Measurements from ENCODE around the gene DYRK1B.
"Not testable (repeated sequence)": the region's sequence is repeated elsewhere in the genome, so short reads cannot be mapped to it uniquely, and the experiment has no call there.

The DYRK1B gene

GRCh38 chr19:39833464-39834286 lies at the start of gene DYRK1B:
DYRK1B (minus strand) TSS chr19:39834162; CDS start chr19:39831867, 2,295 bp downstream.
- Mint-ChIP-seq H3K36me3 (ENCODE audit: low read depth) (peaks cover 90% of the 10 kb centered on the region), H3K4me1 (ENCODE audit: low read depth) (peaks cover 29% of the 10 kb centered on the region), H3K9me3 (no peaks in the 10 kb centered on the region)

GRCh38 chr19:39882645-39883044 lies 48.7 kb upstream of the DYRK1B start:
- H3K27me3 Mint-ChIP-seq; H3K36me3 Mint-ChIP-seq (ENCODE audit: low read depth); H3K9me3 Mint-ChIP-seq; H3K4me1 Mint-ChIP-seq (ENCODE audit: low read depth); H3K27ac Mint-ChIP-seq; H3K4me3 Mint-ChIP-seq: not testable (repeated sequence)
- peak; percentile 30 for DNase-seq

More at GRCh38 chr19:39833464-39834286, at the start of gene DYRK1B:
- peak within 1 kb of the TSS; percentile 92 for H3K27ac Mint-ChIP-seq
- H3K4me3 Mint-ChIP-seq: peak within 1 kb of the TSS; percentile 77
- no peaks in the 10 kb centered on the region for H3K27me3 Mint-ChIP-seq
- DNase-seq: peak; percentile 93

GRCh38 chr19:39881495-39882110 lies 47.6 kb upstream of the DYRK1B start:
- H3K9me3 Mint-ChIP-seq; H3K4me1 Mint-ChIP-seq (ENCODE audit: low read depth); H3K36me3 Mint-ChIP-seq (ENCODE audit: low read depth); H3K4me3 Mint-ChIP-seq; H3K27ac Mint-ChIP-seq; H3K27me3 Mint-ChIP-seq: not testable (repeated sequence)
- peak; percentile 62 for DNase-seq

GRCh38 chr19:39880241-39880640 lies 46.3 kb upstream of the DYRK1B start:
- not testable (repeated sequence) for H3K4me3 Mint-ChIP-seq; H3K36me3 Mint-ChIP-seq (ENCODE audit: low read depth); H3K27me3 Mint-ChIP-seq; H3K4me1 Mint-ChIP-seq (ENCODE audit: low read depth); H3K9me3 Mint-ChIP-seq; H3K27ac Mint-ChIP-seq
- DNase-seq: peak; percentile 26

- not testable (repeated sequence) for H3K27me3 Mint-ChIP-seq, H3K9me3 Mint-ChIP-seq
Observed at GRCh38 chr19:39879796-39880195, 45.8 kb upstream of the DYRK1B start.

GRCh38 chr19:39878866-39879265 lies 44.9 kb upstream of the DYRK1B start:
- H3K9me3 Mint-ChIP-seq; H3K4me3 Mint-ChIP-seq; H3K4me1 Mint-ChIP-seq (ENCODE audit: low read depth); H3K27ac Mint-ChIP-seq; H3K36me3 Mint-ChIP-seq (ENCODE audit: low read depth); H3K27me3 Mint-ChIP-seq: not testable (repeated sequence)
- DNase-seq: peak; percentile 22

More at GRCh38 chr19:39879796-39880195, 45.8 kb upstream of the DYRK1B start:
- H3K4me1 Mint-ChIP-seq (ENCODE audit: low read depth); H3K27ac Mint-ChIP-seq; H3K36me3 Mint-ChIP-seq (ENCODE audit: low read depth); H3K4me3 Mint-ChIP-seq: not testable (repeated sequence)
- peak; percentile 16 for DNase-seq

- no peak for DNase-seq
- H3K4me1 Mint-ChIP-seq (ENCODE audit: low read depth): peaks cover 2% of the 10 kb centered on the region
- H3K27me3 Mint-ChIP-seq: no peaks in the 10 kb centered on the region
- H3K4me3 Mint-ChIP-seq: no peak overlapping the region
- H3K9me3 Mint-ChIP-seq: no peaks in the 10 kb centered on the region
- H3K27ac Mint-ChIP-seq: peak overlapping the region; percentile 2
- no peaks in the 10 kb centered on the region for H3K36me3 Mint-ChIP-seq (ENCODE audit: low read depth)
Observed at GRCh38 chr19:39878398-39878797, 44.4 kb upstream of the DYRK1B start.

GRCh38 chr19:39877982-39878381 lies 44.0 kb upstream of the DYRK1B start:
- H3K27ac Mint-ChIP-seq; H3K9me3 Mint-ChIP-seq; H3K4me1 Mint-ChIP-seq (ENCODE audit: low read depth); DNase-seq; H3K27me3 Mint-ChIP-seq; H3K4me3 Mint-ChIP-seq; H3K36me3 Mint-ChIP-seq (ENCODE audit: low read depth): not testable (repeated sequence)

- DNase-seq; H3K36me3 Mint-ChIP-seq (ENCODE audit: low read depth); H3K4me3 Mint-ChIP-seq; H3K9me3 Mint-ChIP-seq; H3K27ac Mint-ChIP-seq; H3K4me1 Mint-ChIP-seq (ENCODE audit: low read depth); H3K27me3 Mint-ChIP-seq: not testable (repeated sequence)
Observed at GRCh38 chr19:39877488-39877887, 43.5 kb upstream of the DYRK1B start.

GRCh38 chr19:39876486-39876885 lies 42.5 kb upstream of the DYRK1B start:
- H3K9me3 Mint-ChIP-seq; H3K27me3 Mint-ChIP-seq; H3K36me3 Mint-ChIP-seq (ENCODE audit: low read depth); H3K4me3 Mint-ChIP-seq; DNase-seq; H3K27ac Mint-ChIP-seq; H3K4me1 Mint-ChIP-seq (ENCODE audit: low read depth): not testable (repeated sequence)

- H3K36me3 Mint-ChIP-seq (ENCODE audit: low read depth); H3K27ac Mint-ChIP-seq; H3K4me1 Mint-ChIP-seq (ENCODE audit: low read depth); H3K4me3 Mint-ChIP-seq; H3K9me3 Mint-ChIP-seq; H3K27me3 Mint-ChIP-seq: not testable (repeated sequence)
- peak; percentile 6 for DNase-seq
Observed at GRCh38 chr19:39875401-39875864, 41.5 kb upstream of the DYRK1B start.

GRCh38 chr19:39874404-39874803 lies 40.4 kb upstream of the DYRK1B start:
- Mint-ChIP-seq H3K9me3 (no peaks in the 10 kb centered on the region), H3K36me3 (ENCODE audit: low read depth) (peaks cover 5% of the 10 kb centered on the region), H3K27me3 (no peaks in the 10 kb centered on the region), H3K27ac (no peak overlapping the region), H3K4me3 (no peak overlapping the region), H3K4me1 (ENCODE audit: low read depth) (no peaks in the 10 kb centered on the region)
- DNase-seq: no peak

- no peaks in the 10 kb centered on the region for H3K4me1 Mint-ChIP-seq (ENCODE audit: low read depth)
- DNase-seq: no peak
- H3K36me3 Mint-ChIP-seq (ENCODE audit: low read depth): peaks cover 8% of the 10 kb centered on the region
- H3K9me3 Mint-ChIP-seq: no peaks in the 10 kb centered on the region
- no peaks in the 10 kb centered on the region for H3K27me3 Mint-ChIP-seq
- H3K27ac Mint-ChIP-seq: no peak overlapping the region
- no peak overlapping the region for H3K4me3 Mint-ChIP-seq
Observed at GRCh38 chr19:39873385-39873784, 39.4 kb upstream of the DYRK1B start.

- Mint-ChIP-seq H3K27ac (no peak overlapping the region), H3K9me3 (no peaks in the 10 kb centered on the region), H3K27me3 (no peaks in the 10 kb centered on the region), H3K36me3 (ENCODE audit: low read depth) (peaks cover 8% of the 10 kb centered on the region), H3K4me3 (no peak overlapping the region), H3K4me1 (ENCODE audit: low read depth) (no peaks in the 10 kb centered on the region)
- no peak for DNase-seq
Observed at GRCh38 chr19:39871886-39872866, 38.2 kb upstream of the DYRK1B start.
